Measurements from ENCODE around the gene CRYBA4.
A peak's percentile ranks its signal among the peaks of the same experiment; 100 is the strongest.

The CRYBA4 gene

GRCh38 chr22:26629988-26630761 lies 8.4 kb downstream of the CRYBA4 start:
- DNase-seq: no peak

GRCh38 chr22:26631282-26631681 lies 9.5 kb downstream of the CRYBA4 start:
- no peak for DNase-seq

GRCh38 chr22:26632422-26633155 lies 10.8 kb downstream of the CRYBA4 start:
- DNase-seq: no peak

GRCh38 chr22:26634189-26634588 lies 12.4 kb downstream of the CRYBA4 start:
- DNase-seq: no peak

GRCh38 chr22:26635117-26635516 lies 13.4 kb downstream of the CRYBA4 start:
- no peak for DNase-seq

GRCh38 chr22:26636296-26636695 lies 14.5 kb downstream of the CRYBA4 start:
- DNase-seq: no peak

- DNase-seq: no peak
These were observed 21.0 kb downstream of the CRYBA4 start for GRCh38 chr22:26642465-26643417.

- no peak for DNase-seq
These were observed 21.8 kb downstream of the CRYBA4 start for GRCh38 chr22:26643418-26644100.

- no peak for DNase-seq
These were observed 24.4 kb downstream of the CRYBA4 start for GRCh38 chr22:26646158-26646557.

GRCh38 chr22:26648011-26648497 lies 26.3 kb downstream of the CRYBA4 start:
- no peak for DNase-seq

- DNase-seq: no peak
These were observed 27.0 kb downstream of the CRYBA4 start for GRCh38 chr22:26648528-26649388.

- DNase-seq: no peak
These were observed 29.1 kb downstream of the CRYBA4 start for GRCh38 chr22:26650722-26651421.

GRCh38 chr22:26651815-26652214 lies 30.1 kb downstream of the CRYBA4 start:
- no peak for DNase-seq

- DNase-seq: no peak
These were observed 35.4 kb downstream of the CRYBA4 start, which contains the start of gene MIAT for GRCh38 chr22:26656891-26657851. TSS of gene MIAT (plus strand) at chr22:26657588.

GRCh38 chr22:26658161-26658560 lies 36.4 kb downstream of the CRYBA4 start:
- no peak for DNase-seq

- peak; percentile 55 for DNase-seq
These were observed 37.1 kb downstream of the CRYBA4 start for GRCh38 chr22:26658671-26659478.

- DNase-seq: no peak
These were observed 38.6 kb downstream of the CRYBA4 start for GRCh38 chr22:26660356-26660755.

GRCh38 chr22:26660961-26661578 lies 39.3 kb downstream of the CRYBA4 start:
- DNase-seq: no peak
